ENCODE data around the gene FAM20C. TPM values are rescaled to one million over a fixed set of nuclear protein-coding genes. Genes with fewer than 3 reads are reported as not detected.

The FAM20C gene
- total RNA-seq, 2 experiments from 2014 or later: 1.3 to 1.7 TPM

DNA sequence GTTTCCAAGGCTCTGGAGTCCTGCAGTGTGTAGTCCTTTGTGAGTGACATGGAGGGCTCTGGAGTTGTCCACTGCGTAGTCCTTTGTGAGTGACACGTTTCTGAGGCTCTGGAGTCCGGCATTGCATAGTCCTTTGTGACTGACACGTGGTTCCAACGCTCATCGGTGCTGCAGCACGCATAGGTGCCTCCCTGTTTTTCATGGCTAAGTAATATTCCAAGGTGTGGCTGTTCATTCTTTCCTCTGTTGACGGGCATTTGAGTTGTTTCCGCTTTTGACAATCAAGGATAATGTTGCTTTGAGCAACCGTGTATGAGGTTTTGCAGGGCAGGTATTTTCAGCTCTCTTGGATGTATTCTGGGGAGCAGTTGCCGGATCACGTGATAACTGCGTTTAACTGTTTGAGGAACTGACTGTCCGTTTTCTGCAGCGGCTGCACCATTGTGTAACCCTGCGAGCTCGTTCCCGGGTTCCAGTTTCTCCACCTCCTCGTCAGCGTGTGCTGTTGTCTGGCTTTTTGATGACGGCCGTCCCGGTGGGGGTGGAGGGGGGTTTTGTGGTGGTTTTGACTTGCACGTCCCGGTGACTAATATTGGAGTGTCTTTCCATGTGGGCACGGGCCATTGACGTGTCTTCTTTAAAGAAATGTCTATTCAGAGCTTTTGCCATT is 21.1 kb downstream of the FAM20C start:
- DNase-seq (peak in 2 of 14 experiments; percentile 17 to 39), ATAC-seq (ENCODE audit: poor library complexity) (no peak)
- H3K9me3 Mint-ChIP-seq: no peaks in the 10 kb centered on the region
- no peak overlapping the region for H3K4me3 Mint-ChIP-seq
- no peak overlapping the region for H3K27ac ChIP-seq (ENCODE audit: low read depth in 1 of 2, low read length in 2 of 2)
- H3K27ac Mint-ChIP-seq: no peak overlapping the region
- H3K9me3 ChIP-seq (ENCODE audit: control insufficient read depth in 1 of 2, insufficient read depth in 1 of 2, low read length in 2 of 2): peaks cover 0 to 4% of the 10 kb centered on the region in 2 experiments
- no peaks in the 10 kb centered on the region for H3K36me3 Mint-ChIP-seq (ENCODE audit: low read depth)
- no peaks in the 10 kb centered on the region for H3K4me1 Mint-ChIP-seq (ENCODE audit: low read depth)
- TF ChIP-seq, protein P1, sequence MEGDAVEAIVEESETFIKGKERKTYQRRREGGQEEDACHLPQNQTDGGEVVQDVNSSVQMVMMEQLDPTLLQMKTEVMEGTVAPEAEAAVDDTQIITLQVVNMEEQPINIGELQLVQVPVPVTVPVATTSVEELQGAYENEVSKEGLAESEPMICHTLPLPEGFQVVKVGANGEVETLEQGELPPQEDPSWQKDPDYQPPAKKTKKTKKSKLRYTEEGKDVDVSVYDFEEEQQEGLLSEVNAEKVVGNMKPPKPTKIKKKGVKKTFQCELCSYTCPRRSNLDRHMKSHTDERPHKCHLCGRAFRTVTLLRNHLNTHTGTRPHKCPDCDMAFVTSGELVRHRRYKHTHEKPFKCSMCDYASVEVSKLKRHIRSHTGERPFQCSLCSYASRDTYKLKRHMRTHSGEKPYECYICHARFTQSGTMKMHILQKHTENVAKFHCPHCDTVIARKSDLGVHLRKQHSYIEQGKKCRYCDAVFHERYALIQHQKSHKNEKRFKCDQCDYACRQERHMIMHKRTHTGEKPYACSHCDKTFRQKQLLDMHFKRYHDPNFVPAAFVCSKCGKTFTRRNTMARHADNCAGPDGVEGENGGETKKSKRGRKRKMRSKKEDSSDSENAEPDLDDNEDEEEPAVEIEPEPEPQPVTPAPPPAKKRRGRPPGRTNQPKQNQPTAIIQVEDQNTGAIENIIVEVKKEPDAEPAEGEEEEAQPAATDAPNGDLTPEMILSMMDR (IDR thresholded peaks at IDR 0.05): no peak
- no peaks in the 10 kb centered on the region for H3K27me3 Mint-ChIP-seq
- no peaks in the 10 kb centered on the region for H3K36me3 ChIP-seq (ENCODE audit: insufficient read depth, low read length)
- no peak overlapping the region for H3K4me3 ChIP-seq (ENCODE audit: low read length)
- ChIA-PET POLR2A (no interaction called here), CTCF (no interaction called here)
- no peaks in the 10 kb centered on the region for H3K4me1 ChIP-seq (ENCODE audit: insufficient read depth, low read length)
- no peaks in the 10 kb centered on the region for H3K27me3 ChIP-seq (ENCODE audit: control insufficient read depth in 1 of 2, insufficient read depth in 2 of 2, low read length in 2 of 2)
- intact Hi-C loops (cut with DNase I, micrococcal nuclease): no loop called here

DNA sequence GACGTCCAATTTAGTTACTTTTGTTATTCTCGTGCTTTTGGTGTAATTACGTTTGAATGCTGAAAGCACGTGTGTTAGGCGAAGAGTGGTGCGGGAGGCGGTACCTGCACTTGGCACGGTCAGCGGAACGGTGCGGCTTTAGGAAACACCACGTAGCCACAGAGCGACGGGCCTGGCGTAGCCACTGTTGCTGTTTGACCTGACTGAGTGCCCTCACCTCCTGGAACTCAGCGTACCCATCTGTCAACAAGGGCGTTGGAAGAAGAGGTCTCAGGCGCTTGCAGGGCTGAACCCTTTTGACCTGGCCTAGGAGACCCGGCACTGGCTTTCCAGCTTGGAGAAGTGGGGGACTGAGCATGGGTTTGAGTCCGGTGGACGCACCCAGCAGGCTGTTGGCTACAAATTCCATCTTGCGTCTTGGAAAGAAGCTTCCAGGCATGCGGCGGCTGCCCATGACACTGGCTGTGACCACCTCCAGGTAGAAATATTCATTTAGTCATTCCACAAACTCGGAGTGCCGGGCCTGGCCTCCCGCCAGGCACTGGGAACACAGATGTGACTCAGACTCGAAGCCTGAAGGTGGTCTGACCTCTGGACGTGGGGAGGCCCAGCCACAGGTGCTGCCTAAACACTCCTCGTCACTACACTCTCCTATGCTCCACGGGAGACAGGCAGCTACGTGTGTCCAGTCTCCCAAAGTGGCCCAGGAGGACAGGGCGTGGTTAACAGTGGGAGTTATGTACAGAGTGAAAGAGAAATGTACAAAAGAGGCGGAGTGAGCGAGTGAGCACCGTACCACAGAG is 22.2 kb downstream of the FAM20C start:
- no peaks in the 10 kb centered on the region for H3K27me3 Mint-ChIP-seq
- Histone ChIP-seq H3K27me3 (ENCODE audit: control insufficient read depth in 1 of 2, insufficient read depth in 2 of 2, low read length in 2 of 2) (no peaks in the 10 kb centered on the region), H3K9me3 (ENCODE audit: control insufficient read depth in 1 of 2, insufficient read depth in 1 of 2, low read length in 2 of 2) (peaks cover 0 to 4% of the 10 kb centered on the region in 2 experiments), H3K27ac (ENCODE audit: low read depth in 1 of 2, low read length in 2 of 2) (no peak overlapping the region), H3K4me1 (ENCODE audit: insufficient read depth, low read length) (no peaks in the 10 kb centered on the region), H3K36me3 (ENCODE audit: insufficient read depth, low read length) (no peaks in the 10 kb centered on the region), H3K4me3 (ENCODE audit: low read length) (no peak overlapping the region)
- intact Hi-C loops (cut with DNase I, micrococcal nuclease): no loop called here
- no peaks in the 10 kb centered on the region for H3K9me3 Mint-ChIP-seq
- ChIA-PET CTCF (no interaction called here), POLR2A (no interaction called here)
- ATAC-seq (ENCODE audit: poor library complexity) (no peak), DNase-seq (no peak)
- no peak overlapping the region for H3K27ac Mint-ChIP-seq
- TF ChIP-seq, protein P1 (IDR thresholded peaks at IDR 0.05): no peak
- no peaks in the 10 kb centered on the region for H3K4me1 Mint-ChIP-seq (ENCODE audit: low read depth)
- H3K4me3 Mint-ChIP-seq: no peak overlapping the region
- no peaks in the 10 kb centered on the region for H3K36me3 Mint-ChIP-seq (ENCODE audit: low read depth)

DNA sequence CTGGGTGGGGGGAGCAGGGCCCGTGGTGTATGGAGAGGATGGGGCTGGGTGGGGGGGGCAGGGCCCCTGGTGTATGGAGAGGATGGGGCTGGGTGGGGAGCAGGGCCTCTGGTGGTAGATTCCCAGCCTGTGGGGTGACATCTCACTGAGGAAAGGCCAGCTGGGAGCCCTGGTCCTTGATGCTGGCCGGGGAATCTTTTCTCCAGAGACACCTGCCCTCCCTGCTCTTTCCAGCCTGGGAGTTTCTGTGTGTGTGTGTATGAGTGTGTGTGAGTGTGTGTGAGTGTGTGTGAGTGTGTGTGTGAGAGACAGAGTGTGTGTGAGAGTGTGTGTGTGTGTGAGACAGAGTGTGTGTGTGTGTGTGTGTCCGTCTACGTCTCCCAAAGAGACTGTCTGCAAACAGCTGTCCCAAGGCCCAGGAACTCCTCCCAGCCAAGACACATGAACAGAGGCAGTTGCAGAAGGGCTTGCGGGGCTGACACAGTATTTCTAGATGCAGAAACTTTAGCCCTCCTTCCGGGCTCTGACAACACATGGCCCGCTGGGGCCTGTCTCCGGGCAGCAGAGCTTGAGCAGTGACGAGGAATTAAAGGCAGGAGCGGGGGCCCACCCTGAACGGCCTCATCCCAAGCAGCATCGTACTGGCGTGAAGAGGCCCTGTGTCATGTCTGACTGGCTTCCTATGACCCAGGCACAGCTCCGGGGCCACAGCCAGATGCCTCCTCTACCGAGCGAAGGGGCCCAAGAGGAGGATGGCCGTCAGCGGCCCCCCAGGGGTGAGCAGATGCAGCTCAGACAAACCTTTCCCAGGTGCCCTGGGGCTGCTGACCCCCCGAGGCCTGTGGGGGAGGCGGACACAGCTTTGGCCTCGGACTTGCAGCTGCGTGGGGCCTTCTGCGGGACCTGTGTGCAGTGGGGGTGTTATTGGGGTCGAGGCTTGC is 24.3 kb downstream of the FAM20C start:
- no peaks in the 10 kb centered on the region for H3K36me3 ChIP-seq (ENCODE audit: insufficient read depth, low read length)
- H3K27me3 ChIP-seq (ENCODE audit: control insufficient read depth in 1 of 2, insufficient read depth in 2 of 2, low read length in 2 of 2): no peaks in the 10 kb centered on the region
- H3K27me3 Mint-ChIP-seq: no peaks in the 10 kb centered on the region
- no peak overlapping the region for H3K4me3 ChIP-seq (ENCODE audit: low read length)
- H3K4me1 Mint-ChIP-seq (ENCODE audit: low read depth): no peaks in the 10 kb centered on the region
- no peak overlapping the region for H3K27ac ChIP-seq (ENCODE audit: low read depth in 1 of 2, low read length in 2 of 2)
- no peak overlapping the region for H3K27ac Mint-ChIP-seq
- intact Hi-C loops (cut with DNase I, micrococcal nuclease): no loop called here
- CTCF ChIA-PET: no interaction called here
- no peaks in the 10 kb centered on the region for H3K36me3 Mint-ChIP-seq (ENCODE audit: low read depth)
- ATAC-seq (ENCODE audit: poor library complexity) (no peak), DNase-seq (no peak)
- H3K4me1 ChIP-seq (ENCODE audit: insufficient read depth, low read length): no peaks in the 10 kb centered on the region
- TF ChIP-seq, protein P1 (IDR thresholded peaks at IDR 0.05): no peak
- POLR2A ChIA-PET: no interaction called here
- H3K9me3 ChIP-seq (ENCODE audit: control insufficient read depth in 1 of 2, insufficient read depth in 1 of 2, low read length in 2 of 2): no peaks in the 10 kb centered on the region
- no peak overlapping the region for H3K4me3 Mint-ChIP-seq
- no peaks in the 10 kb centered on the region for H3K9me3 Mint-ChIP-seq

Data from CD4-positive, alpha-beta T cell (primary cell).